H1 (cell line): ENCODE measurements around the gene SUGT1. TPM values are rescaled to one million over a fixed set of nuclear protein-coding genes. Genes with fewer than 3 reads are reported as not detected.

Experiments
- CBX8 ChIP-seq: fragments of 300-800, 300-1000 bp; sonication (generic); IDR thresholded peaks from 2 replicates; pipeline ENCODE4 v1.7.1; 2016; ENCODE audit warnings: low read depth, low read length, borderline replicate concordance
- CHD1 ChIP-seq: IDR thresholded peaks from 2 replicates; pipeline ENCODE4 v1.6.1; 2012; ENCODE audit warnings: low read depth, low read length, improper control_type of control experiment
- CHD2 ChIP-seq: IDR thresholded peaks from 2 replicates; pipeline ENCODE4 v1.6.1; 2012; ENCODE audit warnings: low read length, improper control_type of control experiment
- EGR1 ChIP-seq: IDR thresholded peaks from 2 replicates; pipeline ENCODE4 v1.6.1; 2011; ENCODE audit warnings: low read depth, low read length, borderline replicate concordance
- JUND ChIP-seq: IDR thresholded peaks from 2 replicates; pipeline ENCODE4 v1.6.1; 2011; ENCODE audit warnings: mild to moderate bottlenecking, improper control_type of control experiment, low read length
- KDM5A ChIP-seq: fragments of 200-600 bp; IDR thresholded peaks from 2 replicates; pipeline ENCODE4 v1.7.1; 2012; ENCODE audit warnings: mild to moderate bottlenecking, low read length, inconsistent platforms, mixed read lengths
- NANOG ChIP-seq: IDR thresholded peaks from 2 replicates; pipeline ENCODE4 v1.6.1; 2011; ENCODE audit warnings: low read length, low read depth, mild to moderate bottlenecking, inconsistent platforms; ENCODE audit not compliant: insufficient read depth, poor library complexity, severe bottlenecking
- NRF1 ChIP-seq: IDR thresholded peaks from 2 replicates; pipeline ENCODE4 v1.6.1; 2011; ENCODE audit warnings: mild to moderate bottlenecking, low read depth, low read length, improper control_type of control experiment
- POLR2A ChIP-seq, 2 experiments: IDR thresholded peaks; 1 replicate in 1 of 2; 2 replicates in 1 of 2; pipeline ENCODE4 v1.6.1; 2011; ENCODE audit warnings: low read depth in 2 of 2, low read length in 2 of 2, mild to moderate bottlenecking in 2 of 2; ENCODE audit errors: control extremely low read depth in 1 of 2
- POLR2AphosphoS5 ChIP-seq: IDR thresholded peaks from 2 replicates; pipeline ENCODE4 v1.6.1; 2011; ENCODE audit warnings: low read depth, low read length
- RAD21 ChIP-seq, 2 experiments: IDR thresholded peaks in 1 of 2; conservative IDR thresholded peaks in 1 of 2; 2 replicates each; pipeline ENCODE4 v1.6.1; 2011; ENCODE audit warnings: low read depth in 2 of 2, low read length in 2 of 2, improper control_type of control experiment in 1 of 2, inconsistent platforms in 1 of 2, mild to moderate bottlenecking in 1 of 2, moderate library complexity in 1 of 2
- RFX5 ChIP-seq: IDR thresholded peaks from 2 replicates; pipeline ENCODE4 v1.6.1; 2011; ENCODE audit warnings: low read depth, low read length, improper control_type of control experiment, borderline replicate concordance
- RXRA ChIP-seq: IDR thresholded peaks from 2 replicates; pipeline ENCODE4 v1.6.1; 2011; ENCODE audit warnings: low read depth, mild to moderate bottlenecking, low read length, moderate library complexity; ENCODE audit not compliant: insufficient read depth
- SP1 ChIP-seq: IDR thresholded peaks from 2 replicates; pipeline ENCODE4 v1.6.1; 2011; ENCODE audit warnings: low read depth, low read length
- SP2 ChIP-seq: IDR thresholded peaks from 2 replicates; pipeline ENCODE4 v1.6.1; 2012; ENCODE audit warnings: mild to moderate bottlenecking, low read length, inconsistent platforms
- SRF ChIP-seq: IDR thresholded peaks from 2 replicates; pipeline ENCODE4 v1.6.1; 2011; ENCODE audit warnings: mild to moderate bottlenecking, low read depth, low read length, moderate library complexity
- TBP ChIP-seq: IDR thresholded peaks from 2 replicates; pipeline ENCODE4 v1.6.1; 2011; ENCODE audit warnings: low read depth, low read length, improper control_type of control experiment
- TCF12 ChIP-seq: IDR thresholded peaks from 2 replicates; pipeline ENCODE4 v1.6.1; 2011; ENCODE audit warnings: low read depth, mild to moderate bottlenecking, low read length
- TEAD4 ChIP-seq: IDR thresholded peaks from 2 replicates; pipeline ENCODE4 v1.6.1; 2012; ENCODE audit warnings: low read depth, low read length, inconsistent platforms, mixed read lengths
- YY1 ChIP-seq: IDR thresholded peaks from 2 replicates; pipeline ENCODE4 v1.6.1; 2011; ENCODE audit warnings: low read depth, mild to moderate bottlenecking, low read length
- polyA plus RNA-seq, 7 experiments: library from polyadenylated mRNA; depleted of rRNA in 3 of 7; stranded (reverse) in 5 of 7; unstranded in 2 of 7; fragments of >200 nt in 5 of 7; fragments of 200-250 nt in 2 of 7; gene quantifications; 1 replicate in 5 of 7; 2 replicates in 1 of 7; 4 replicates in 1 of 7; pipeline versions ENCODE4 v1.2.1 to v1.2.3, GENCODE V29; 2011 to 2013; ENCODE audit warnings: missing spikeins in 2 of 7, mixed read lengths in 2 of 7
- total RNA-seq: library from RNA; stranded (reverse); fragmentation: NEBNext Ultra II Directional; extraction: Animal tissue kit (Norgen Biotek cat#: 25700); gene quantifications from 2 replicates; pipeline ENCODE4 v1.2.1, GENCODE V29; 2021
- TF ChIP-seq, protein P1 (sequence below): IDR thresholded peaks from 2 replicates; pipeline ENCODE4 v1.6.1; 2011; ENCODE audit warnings: low read depth, mild to moderate bottlenecking, low read length; ENCODE audit not compliant: insufficient read depth
- TF ChIP-seq, protein P2 (sequence below): IDR thresholded peaks from 2 replicates; pipeline ENCODE4 v1.6.1; 2012; ENCODE audit warnings: low read length, inconsistent platforms

Gene SUGT1
- total and polyA plus RNA-seq, 2 of the 8 experiments (the other 6 are each of a cell fraction or from before 2014, with no cell fraction given): 21.0 to 99.4 TPM

DNA sequence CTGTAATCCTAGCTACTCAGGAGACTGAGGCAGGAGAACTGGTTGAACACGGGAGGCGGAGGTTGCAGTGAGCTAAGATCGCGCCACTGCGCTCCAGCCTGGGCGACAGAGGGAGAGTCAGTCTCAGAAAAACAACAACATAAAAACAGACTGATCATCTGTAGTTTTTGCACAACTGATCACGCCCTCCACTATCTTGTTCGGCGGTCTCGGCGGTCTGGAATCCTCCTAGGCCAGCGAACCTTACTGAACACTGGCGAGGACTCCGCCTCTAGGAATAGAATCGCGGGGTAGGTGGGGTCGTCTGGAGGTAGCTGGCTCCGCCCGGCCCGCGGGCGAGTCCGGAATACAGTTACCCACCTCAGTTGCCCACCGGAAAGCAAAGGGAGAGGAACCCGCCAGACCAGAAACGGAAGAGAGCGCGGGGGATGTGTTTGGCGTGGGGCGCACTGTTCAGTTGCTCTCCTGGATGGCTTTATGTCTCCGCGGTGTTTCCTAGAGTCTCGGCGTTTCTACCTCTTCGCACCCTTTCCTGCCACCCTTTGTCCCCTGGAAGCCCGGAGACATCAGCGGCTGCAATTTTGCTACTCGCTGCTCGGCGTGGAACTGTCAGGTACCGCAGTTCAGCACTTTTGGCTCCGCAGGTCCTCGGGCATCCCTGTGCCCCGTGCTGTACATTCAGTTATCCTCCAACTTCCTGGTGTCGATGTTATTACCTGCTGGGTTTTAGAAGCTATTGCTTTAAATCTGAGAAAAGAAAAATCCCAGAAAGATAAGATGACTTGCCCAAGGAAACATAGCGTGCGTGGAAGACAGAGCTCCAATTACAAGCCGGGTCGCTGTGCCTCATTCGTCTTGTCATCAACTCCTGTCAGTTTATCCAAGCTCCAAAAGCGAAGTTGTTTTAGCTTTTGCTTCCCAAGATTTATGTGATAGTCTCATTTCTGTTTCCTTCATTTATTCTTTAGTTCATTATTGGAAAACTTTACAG lies 35.3 kb upstream of the SUGT1 start (continued):
- TF ChIP-seq JUND (0 out of 2 replicates have a peak, but pooled peaks have one; percentile 27), TEAD4 (no peak), RAD21 (IDR thresholded peaks at IDR 0.05 in 1 of 2, conservative IDR thresholded peaks at IDR 0.05 in 1 of 2; ENCODE audit: low read depth in 2 of 2, low read length in 2 of 2) (0 out of 4 replicates have a peak, but pooled peaks of 1 of the 2 experiments have one; percentile 16), TBP (peak; percentile 89), EGR1 (no peak), SP1 (no peak), YY1 (peak; percentile 55; the same call in 1 of the 2 replicates), KDM5A (peak; percentile 84; the same call in 1 of the 2 replicates), POLR2AphosphoS5 (peak; percentile 49; the same call in 1 of the 2 replicates), CHD2 (0 out of 2 replicates have a peak, but pooled peaks have one; percentile 41), CBX8 (no peak), POLR2A (IDR thresholded peaks at IDR 0.05; ENCODE audit: control extremely low read depth in 1 of 2, low read depth in 2 of 2, low read length in 2 of 2) (peak in 1 of 2 experiments; percentile 83; a peak in 2 of 3 replicates), SRF (peak; percentile 37; the same call in 1 of the 2 replicates), NANOG (no peak), TCF12 (0 out of 2 replicates have a peak, but pooled peaks have one; percentile 50), NRF1 (no peak), SP2 (no peak; the same call in 1 of the 2 replicates), RFX5 (no peak), CHD1 (no peak), RXRA (no peak)
- TF ChIP-seq, protein P1, sequence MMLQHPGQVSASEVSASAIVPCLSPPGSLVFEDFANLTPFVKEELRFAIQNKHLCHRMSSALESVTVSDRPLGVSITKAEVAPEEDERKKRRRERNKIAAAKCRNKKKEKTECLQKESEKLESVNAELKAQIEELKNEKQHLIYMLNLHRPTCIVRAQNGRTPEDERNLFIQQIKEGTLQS: no peak
- TF ChIP-seq, protein P2, sequence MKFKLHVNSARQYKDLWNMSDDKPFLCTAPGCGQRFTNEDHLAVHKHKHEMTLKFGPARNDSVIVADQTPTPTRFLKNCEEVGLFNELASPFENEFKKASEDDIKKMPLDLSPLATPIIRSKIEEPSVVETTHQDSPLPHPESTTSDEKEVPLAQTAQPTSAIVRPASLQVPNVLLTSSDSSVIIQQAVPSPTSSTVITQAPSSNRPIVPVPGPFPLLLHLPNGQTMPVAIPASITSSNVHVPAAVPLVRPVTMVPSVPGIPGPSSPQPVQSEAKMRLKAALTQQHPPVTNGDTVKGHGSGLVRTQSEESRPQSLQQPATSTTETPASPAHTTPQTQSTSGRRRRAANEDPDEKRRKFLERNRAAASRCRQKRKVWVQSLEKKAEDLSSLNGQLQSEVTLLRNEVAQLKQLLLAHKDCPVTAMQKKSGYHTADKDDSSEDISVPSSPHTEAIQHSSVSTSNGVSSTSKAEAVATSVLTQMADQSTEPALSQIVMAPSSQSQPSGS: no peak
